GM19468 (cell line): Measurements from ENCODE around the gene CPA1.

Source experiments
- ATAC-seq: cut with Tn5 transposase; IDR thresholded peaks from one replicate; pipeline ENCODE4 v1.9.1; 2021; ENCODE audit warnings: mild to moderate bottlenecking, moderate library complexity, moderate number of reproducible peaks; ENCODE audit not compliant: unreplicated experiment; ENCODE audit errors: extremely low read depth

Gene CPA1

DNA sequence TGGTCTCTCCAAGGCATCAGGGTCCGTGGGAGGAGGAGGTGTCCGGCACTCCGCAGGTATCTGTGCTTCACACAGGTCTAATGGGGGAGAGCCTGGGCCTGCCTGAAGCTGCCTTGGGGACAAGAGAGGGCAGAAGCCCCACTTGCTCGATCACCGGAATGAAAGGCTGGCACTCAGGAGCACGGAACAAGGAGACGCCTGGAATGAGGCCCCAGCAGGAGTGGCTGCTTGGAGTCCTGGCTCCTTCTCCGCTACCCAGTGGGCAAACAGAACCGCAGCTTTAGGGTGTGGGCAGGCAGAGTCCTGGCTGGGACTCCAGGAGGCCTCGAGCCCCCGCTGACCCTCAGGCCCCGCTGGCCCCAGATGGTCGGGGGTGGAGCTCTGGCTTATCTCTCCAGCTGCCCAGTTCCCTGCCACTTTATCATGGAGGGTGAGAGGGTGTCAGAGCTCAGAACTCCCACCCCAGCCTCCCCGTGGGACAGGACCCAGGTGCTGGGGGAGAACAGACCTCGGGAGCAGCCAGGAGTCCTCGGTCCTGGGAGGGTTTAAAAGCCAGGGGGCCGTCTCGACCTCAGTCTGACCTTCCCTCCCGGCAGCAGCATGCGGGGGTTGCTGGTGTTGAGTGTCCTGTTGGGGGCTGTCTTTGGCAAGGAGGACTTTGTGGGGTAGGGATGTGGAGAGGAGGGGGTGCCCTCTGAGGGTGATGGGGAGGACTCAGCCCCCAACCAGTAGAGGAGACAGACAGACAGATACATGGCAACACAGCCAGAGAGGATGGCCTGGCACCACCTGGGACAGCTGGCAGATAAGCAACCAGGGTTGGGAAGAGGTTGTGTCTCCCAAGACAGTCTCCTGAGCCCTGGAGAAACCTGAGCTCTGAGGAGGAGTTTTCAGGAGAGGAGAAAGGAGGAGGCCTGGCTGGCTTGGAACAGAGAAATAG lies at the start of gene CPA1:
CPA1 (plus strand) TSS at position 574 of the 940 bp plus-strand sequence; CDS start at position 601, 27 bp downstream.
- ATAC-seq = no peak

DNA sequence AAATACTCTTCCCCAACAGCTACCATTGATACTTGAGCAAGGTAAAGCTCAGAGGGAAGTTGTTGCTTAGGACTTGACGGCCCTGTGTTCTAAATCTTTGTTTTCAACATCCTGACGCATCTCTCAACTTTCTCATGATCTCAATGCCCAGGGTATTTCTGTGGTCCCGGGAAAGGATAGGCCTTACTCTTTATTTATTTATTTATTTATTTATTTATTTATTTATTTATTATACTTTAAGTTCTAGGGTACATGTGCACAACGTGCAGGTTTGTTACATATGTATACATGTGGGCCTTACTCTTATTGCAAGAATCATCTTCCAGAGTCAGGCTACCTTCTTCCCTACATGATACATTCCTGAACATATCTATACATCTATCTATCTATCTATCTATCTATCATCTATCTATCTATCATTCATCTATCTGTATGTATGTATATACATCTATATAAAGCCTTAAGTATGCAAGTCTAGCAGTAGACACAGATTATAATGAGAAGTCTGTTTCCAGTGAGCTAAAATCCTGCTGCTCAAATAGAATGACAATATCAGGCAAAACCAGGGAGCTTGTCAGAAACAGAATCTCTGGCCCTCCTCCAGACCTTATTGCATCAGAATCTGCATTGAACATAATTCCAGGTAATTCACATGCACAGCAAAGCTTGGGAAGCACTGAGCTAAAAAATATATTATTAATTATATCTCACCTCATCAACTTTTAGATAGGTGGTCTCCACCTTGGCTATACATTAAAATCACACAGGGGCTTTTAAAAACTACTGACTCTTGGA lies 47.8 kb upstream of the CPA1 start:
- ATAC-seq = no peak

DNA sequence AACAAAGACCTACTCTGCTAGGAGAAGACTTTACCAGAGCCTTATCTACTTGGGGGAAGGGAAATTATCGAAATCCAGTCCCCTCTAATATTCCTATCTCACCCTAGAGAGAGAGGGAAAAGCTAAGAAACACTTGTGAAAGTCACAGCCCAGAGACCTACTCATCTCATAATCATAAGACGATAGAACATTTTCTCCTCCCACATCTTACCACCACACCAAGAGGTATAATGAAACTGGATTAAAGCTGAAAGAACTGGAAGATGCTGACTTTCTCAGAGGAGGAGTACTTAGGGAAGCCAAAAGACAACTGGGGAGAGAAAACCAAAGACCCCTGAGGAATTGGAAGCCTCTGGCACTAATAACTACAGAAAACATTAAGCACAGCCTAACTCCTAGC lies 46.5 kb upstream of the CPA1 start:
- no peak for ATAC-seq

DNA sequence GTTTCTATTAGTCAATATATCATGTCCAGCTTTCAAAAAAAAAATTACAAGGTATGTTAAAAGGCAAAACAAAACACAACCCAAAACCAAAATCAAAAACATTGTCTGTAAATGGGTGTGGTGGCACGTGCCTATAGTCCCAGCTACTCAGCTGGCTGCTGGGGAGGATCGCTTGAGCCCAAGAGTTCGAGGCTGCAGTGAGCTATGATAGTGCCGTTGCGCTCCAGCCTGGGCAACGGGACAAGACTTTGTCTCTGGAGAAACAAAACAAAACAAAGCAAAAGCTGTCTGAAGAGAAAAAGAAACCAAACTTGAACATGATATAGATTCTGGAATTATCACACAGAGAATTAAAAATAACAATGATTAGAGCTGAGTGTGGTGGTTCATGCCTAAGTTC lies 46.0 kb upstream of the CPA1 start:
- ATAC-seq = no peak

DNA sequence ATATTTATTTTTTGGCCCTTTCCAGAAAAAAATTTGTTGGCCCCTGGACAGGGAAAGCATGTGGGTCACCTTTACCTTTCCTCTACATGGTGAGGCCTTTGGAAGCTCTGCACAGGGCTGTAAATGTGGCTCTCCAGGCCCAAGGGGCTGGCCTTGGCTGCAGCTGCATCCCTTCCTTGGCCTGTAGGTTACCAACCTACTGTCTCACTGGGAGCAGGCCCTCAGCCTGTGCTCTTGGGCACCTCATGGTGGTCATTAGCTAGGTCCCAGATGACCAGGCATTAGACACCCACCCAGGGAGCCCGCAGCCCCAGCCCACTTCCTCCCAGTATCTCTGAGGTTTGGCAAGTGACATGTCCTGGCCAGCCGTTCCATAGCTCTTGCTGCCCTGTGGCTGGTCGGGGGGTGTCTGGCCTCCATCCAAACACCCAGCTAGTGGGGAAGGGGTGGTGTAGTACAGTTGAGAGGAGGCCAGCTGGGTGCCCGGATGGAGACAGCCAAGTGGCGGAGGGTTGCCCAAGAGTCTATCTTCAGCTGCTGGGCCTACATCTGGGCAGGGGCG lies 42.8 kb upstream of the CPA1 start:
- ATAC-seq = no peak

DNA sequence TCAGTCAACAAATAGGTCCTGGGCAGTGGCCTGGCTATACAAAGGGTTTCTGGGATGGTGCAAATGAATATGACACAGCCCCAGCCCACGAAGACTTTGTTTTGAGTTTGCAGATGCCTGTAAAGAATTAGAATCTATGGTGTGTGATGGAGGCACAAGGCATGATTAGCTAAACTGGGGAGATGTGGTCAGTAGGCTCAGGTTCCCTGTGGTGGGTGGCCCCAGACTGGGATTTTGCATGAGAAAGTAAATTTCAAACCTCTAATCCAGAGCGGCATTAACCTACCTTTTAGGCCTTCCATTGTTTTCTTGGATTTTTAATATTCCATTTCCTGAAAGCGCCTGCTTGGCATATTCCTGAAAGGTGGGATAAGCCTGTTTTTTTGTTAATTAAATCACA lies 42.1 kb upstream of the CPA1 start:
- ATAC-seq = no peak

DNA sequence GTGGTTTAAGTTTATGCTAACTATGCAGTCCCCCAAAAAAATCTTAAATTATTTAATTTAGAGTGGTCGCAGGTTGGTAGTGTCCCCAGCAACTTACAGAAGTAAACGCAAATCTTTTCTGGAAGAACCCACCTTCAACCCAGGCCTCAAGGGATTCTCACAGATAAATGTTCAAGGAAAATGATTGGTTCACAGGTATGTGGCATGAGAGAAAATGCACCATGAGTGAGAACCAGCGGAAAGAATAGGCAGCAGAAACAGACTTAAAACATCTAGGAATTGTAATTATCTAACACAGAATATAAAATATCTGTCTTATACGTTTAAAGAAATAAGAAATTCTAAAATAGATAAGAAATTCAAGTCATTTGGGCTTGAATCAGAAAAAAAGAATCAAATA lies 38.4 kb upstream of the CPA1 start:
- no peak for ATAC-seq

DNA sequence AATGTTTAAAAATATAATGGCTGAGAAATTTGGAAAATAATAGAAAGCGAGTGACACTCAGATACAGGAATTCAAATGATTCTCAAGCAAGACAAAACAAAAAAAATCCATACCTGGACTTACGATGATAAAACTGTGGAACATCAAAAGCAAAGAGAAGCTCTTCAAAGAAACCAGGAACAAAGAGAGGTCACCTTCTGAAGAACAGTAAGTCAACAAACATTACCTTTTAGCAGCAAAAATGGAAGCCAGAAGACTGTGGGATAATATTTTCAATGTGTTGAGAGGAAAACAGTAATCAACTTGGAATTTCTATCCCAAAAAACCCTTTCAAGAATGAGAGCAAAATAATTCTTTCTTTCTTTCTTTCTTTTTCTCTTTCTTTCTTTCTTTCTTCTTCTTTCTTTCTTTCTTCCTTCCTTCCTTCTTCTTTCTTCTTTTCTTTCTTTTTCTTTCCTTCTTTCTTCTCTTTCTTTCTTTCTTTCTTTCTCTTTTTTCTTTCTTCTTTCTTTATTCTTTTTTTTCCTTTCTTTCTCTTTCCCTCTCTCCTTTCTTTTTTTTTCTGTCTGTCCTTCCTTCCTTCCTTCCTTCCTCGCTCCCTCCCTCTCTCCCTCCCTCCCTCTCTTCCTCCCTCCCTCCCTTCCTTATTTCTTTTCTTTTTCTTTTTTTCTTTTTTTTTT lies 37.5 kb upstream of the CPA1 start:
- no peak for ATAC-seq

DNA sequence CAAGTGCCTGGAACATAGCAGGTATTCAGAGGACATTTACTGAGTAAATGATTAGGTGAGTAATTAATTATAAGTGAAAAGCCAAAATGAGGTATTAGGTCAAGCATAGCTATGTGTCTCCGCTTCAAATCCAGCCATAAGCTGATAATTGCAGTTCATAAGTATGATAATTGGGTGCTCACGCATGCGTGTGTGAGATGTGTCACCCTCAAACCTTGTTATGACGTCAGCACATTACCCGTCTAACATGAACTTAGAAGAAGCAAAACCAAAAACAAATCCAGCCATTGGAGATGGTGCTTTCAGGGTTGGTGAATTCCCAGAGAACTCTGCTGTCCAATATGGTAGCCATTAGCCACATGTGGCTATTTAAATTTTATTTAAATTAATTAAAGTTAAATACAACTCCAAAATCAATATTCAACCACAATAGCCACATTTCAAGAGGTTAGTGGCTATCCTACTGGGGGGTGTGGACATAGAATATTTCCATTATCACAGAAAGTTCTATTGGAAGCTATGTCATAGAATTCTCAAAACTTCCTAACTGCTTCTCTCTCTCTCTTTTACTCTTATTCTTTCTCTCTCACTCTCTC lies 35.9 kb upstream of the CPA1 start, which contains the start of gene CPA5:
CPA5 (plus strand) TSS at position 546 of the 596 bp plus-strand sequence. CDS start 1,670 bp downstream, outside the sequence.
- ATAC-seq = no peak

DNA sequence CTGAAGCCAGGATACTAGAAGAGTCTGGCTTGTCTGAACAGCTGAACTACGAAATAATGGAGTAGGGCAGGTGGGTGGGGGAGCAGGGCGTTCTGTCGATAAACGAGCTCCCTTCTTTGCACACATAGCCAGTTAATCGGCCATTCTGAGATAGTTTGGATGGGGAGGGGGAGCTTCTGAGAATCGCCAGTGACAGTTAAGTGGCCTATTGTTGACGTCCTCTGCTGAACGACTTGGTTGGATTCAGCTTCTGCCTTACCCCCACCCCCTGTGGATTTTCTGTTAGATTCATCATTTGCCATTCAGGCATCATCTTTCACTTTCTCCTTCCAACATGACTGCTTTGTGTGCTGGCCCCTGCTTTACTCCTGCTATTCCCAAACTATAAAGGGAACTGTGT lies 35.2 kb upstream of the CPA1 start:
- no peak for ATAC-seq

DNA sequence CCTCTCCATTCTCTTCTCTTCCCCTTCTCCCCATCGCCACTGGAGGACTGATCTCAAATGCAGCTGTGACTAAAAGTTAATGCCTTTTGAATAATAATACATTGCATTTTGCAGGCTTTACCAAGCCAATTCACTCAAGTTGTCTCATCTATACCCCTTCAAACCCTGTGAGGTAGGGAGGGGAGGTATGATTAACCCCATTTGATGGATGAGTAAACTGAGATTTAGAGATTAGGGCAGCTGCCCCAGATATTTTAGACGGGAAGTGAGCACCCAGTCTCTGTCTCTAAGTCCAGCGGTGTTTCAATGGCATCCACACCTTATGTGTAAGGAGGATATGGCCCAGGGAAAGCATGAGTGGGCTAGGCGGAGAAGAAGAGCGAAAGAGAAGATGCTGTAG lies 34.6 kb upstream of the CPA1 start:
- ATAC-seq = no peak

DNA sequence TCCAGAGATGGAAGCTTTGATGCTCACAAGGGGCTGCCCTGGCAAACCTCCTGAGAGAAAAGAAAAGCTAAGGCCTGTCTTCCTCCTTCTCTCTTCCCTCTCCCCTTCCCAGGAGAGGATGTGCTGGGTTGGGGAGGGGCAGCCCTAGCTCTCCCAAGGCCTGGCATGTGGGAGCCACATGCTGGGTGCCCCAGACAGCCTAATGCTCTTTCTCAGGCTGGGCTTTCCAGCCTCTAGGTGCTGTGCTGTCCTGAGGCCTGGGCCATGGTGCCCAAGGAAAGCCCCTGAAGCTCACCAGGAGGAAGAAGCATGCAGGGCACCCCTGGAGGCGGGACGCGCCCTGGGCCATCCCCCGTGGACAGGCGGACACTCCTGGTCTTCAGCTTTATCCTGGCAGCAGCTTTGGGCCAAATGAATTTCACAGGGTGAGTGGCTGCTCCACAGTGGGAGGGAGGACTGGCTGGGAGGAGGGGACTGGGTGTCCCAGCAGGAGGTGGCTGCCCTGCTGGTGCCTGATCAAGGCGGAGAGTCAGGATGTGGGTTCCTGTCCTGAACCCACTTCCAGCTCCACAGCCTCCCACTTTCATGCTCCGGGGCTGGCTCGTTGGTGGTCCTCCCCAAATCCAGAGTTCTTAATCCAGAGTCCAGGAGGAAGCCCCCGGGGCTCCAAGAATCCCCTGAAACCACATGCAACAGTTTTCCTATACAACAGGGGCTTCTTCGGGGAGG lies 34.0 kb upstream of the CPA1 start:
- no peak for ATAC-seq

DNA sequence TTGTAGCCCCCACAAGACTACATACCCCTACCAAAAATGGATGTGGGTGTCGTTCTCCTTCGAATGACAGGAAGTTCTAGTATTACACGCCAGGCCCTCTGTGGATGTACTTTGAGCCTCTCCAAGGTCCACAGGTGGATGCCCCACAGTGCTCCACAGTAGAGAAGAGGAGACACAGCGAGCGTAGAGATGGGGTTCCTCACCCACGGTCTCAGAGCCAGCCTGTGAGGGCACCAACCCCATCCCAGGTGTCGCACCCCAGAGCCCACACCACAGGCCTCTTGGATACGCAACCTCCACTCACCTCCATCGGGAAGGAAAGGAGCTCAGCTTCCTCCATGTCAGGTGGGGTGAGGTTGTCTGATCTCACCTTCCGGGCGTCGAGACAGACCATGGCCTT lies 33.4 kb upstream of the CPA1 start:
- no peak for ATAC-seq

DNA sequence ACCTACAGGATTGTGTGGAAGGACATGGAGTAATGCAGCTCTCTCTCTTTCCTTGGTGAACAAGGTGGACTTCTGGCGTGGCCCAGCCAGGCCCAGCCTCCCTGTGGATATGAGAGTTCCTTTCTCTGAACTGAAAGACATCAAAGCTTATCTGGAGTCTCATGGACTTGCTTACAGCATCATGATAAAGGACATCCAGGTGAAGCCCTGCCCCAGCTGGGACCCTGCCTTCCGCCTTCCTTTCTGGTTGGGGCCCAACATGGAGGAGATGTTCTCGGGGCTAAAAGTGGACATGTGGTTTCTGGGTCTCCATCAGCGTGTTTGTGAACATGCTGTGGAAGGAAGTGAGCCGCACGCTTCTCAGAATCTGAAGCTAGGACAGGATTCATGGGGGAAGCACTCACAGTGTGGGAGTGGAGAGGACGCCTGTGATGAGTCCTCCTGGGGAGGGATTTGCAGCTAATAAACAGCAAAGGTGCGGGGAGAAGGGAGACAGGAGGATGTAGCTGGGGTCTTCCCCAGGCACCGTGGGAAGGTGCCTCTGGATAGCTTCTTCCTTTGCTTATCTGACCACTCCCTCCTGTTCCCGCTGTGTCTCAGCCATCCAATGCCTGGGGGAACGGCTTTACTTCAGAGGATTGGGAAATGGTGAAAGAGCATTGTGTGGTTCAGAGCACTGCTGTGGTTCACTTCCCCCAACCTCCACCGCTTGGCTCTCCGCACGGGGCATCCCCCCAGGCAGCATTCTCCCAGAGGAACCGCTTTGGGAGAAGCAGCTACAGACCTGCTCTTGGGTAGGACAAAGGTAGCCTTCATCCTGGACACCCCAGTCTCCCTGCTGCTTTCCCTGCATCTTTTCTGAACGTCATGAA lies 30.1 kb upstream of the CPA1 start:
- ATAC-seq = no peak

DNA sequence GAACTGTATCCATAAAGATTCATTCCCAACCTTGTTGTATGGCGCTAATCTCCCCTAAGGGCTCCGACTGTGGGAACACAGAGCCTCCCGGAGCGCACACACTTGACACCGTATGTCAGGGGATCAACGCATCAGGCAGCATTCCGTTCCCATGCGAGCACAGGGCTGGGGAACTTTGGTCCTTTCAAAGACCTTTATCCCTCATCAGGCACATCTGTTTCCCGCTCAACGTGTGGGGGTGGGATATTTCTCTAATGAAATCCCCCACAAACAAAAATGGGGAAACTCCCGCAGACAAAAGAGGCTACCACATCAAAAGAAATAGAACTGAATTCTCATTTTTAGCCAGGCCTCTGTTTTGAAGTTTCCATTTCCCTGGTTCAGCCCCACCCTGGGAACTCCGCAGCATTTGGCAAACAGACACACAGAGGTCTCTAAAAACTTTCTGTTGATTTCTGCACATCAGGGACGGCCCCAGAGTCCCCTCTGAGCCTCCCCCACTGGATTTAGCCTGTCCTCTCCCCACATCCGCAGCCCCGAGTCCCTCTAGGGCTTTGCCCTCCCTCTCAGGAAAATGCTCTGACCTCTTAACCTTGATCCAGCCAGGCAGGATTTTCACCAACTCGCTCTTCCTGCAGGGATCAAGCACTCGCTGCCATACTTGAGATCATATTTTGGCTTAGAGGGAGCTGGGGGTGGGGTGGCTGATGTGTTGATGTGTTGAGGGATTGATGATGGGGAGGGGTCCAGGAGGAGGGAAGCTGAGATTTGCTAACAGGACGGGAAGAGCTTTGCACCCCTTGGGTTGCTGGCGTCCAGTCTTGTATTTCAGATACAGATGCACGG lies 29.1 kb upstream of the CPA1 start:
- no peak for ATAC-seq

DNA sequence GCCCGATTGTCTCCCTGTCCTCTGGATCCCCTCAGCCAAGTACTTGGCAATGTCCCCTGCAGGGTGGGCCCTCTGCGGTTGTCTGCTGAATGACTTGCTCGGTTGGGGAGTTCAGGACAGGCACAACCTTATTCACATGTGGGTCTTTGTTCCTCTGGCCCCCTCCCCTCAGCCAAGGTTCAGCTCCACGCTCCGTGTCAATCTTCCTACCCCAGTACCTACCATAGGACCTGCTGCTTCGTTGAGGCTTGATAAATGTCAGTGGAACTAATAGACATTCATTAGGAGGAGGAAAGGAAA lies 28.6 kb upstream of the CPA1 start:
- ATAC-seq = no peak

DNA sequence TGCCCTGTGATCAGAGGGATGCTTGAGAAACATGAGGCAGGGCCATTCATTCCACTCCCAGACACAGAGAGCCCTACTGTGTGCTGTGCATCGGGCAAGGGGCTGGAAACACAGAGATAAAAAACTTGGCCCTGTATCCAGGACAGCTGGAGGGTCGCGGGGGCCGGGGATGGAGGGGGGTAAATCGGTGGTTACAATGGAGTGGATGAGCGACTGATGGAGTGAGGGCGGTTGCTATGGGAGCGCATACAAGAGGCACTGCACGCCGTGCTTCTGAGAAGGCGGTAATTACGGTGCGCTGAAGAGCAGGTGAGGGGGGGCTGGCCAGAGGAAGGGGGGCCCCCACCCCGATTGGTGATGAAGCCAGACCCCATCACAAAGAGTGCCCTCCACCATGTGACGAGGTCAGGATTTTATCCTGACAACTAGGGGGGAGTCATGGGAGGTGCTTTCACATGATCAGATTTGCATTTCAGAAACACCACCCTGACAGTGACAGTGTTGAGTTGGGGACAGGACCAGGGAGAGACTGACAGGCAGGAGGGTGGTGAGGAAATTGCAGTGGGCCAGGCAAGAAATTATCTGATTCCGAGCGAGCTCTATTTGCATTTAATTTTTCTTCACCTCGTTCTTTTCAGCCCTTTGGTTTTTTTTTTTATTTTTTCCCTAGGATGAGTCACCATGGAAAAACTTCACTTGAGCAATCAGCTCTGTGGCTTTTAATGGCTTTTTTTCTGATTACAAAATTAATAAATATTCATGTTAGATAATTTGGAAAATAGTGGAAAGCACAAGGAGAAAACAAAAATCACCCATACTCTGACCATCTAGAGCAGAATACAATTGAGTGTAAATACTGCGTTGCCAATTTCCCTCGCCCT lies 27.9 kb upstream of the CPA1 start:
- no peak for ATAC-seq
